CD4-positive, alpha-beta T cell treated with Interferon alpha-2 for 1 hour (primary cell): ENCODE results near the gene HTR2C.
"Not testable (repeated sequence)": the region's sequence is repeated elsewhere in the genome, so short reads cannot be mapped to it uniquely, and the experiment has no call there.

Experiments used
- DNase-seq, 2 donors: peaks; one replicate each; pipeline ENCODE4 v3.0.0-alpha.2; 2020 to 2022

Gene HTR2C

GRCh38 chrX:114715096-114715495 is 131.2 kb downstream of the HTR2C start:
- no peak for DNase-seq

DNA sequence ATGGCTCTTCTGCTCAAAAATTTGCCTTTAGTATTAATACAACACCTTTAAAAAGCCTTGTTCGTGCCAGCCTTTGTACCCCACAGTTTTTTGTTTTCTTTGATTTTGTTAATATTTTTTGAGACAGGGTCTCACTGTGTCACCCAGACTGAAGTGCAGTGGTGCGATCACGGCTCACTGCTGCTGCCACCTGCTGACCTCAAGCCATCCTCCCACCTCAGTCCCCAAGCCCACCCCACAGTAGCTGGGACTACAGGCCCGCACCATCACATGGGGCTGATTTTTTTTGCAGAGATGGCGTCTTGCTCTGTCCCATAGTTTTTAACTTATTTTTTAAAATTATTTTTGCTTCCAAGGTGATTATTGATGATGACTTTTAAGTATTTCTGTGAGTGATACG is 134.0 kb downstream of the HTR2C start:
- DNase-seq, result no peak

GRCh38 chrX:114766541-114766940 is 182.7 kb downstream of the HTR2C start:
- no peak for DNase-seq

GRCh38 chrX:114774691-114775090 is 190.8 kb downstream of the HTR2C start:
- DNase-seq, result no peak

GRCh38 chrX:114782925-114783324 is 199.0 kb downstream of the HTR2C start:
- DNase-seq, result no peak

GRCh38 chrX:114787061-114787460 is 203.2 kb downstream of the HTR2C start:
- DNase-seq, result no peak

DNA sequence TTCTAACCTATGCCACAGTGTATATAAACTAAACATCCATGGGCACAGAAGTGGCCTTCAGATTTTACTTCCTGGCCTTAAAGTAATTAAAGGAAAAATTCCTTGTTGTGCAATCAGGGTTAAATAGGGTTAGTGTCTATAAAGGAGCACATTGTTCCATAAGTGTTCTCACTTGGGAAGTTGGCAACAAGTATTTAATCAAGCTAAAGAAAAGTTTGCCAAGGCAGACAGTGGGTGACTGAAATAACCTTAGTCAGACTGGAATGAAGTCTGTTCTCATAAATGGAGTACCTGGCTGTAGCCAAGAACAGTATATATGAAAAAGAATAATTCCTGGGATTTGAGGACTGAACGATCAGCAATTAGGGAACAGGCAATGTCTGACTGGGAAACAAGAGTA is 213.6 kb downstream of the HTR2C start:
- DNase-seq, result no peak

DNA sequence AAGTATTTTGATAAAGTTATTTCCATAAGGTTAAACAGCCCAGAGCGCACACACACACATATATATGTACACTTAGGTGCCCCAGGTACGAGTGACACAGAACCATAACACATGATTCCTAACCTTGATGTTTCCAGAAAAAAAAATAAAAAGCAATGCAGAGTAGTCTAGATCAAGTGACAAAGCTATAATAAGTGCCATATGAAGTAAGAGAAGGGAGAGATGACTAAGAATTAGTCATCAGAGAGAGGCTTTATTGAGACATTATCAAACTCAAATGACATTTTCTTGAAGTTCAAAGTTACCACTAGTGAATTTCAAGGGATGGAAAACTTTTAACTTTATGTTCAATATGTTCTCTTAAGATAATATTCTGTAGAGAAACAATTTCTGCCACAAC is 215.0 kb downstream of the HTR2C start:
- DNase-seq, result no peak

- DNase-seq, result no peak
Observed at GRCh38 chrX:114800719-114801118, 216.8 kb downstream of the HTR2C start.

- DNase-seq, result no peak
Observed at GRCh38 chrX:114819509-114819908, 235.6 kb downstream of the HTR2C start.

- DNase-seq, result no peak
Observed at GRCh38 chrX:114841051-114841450, 257.2 kb downstream of the HTR2C start.

GRCh38 chrX:114842181-114842580 is 258.3 kb downstream of the HTR2C start:
- DNase-seq, result no peak

DNA sequence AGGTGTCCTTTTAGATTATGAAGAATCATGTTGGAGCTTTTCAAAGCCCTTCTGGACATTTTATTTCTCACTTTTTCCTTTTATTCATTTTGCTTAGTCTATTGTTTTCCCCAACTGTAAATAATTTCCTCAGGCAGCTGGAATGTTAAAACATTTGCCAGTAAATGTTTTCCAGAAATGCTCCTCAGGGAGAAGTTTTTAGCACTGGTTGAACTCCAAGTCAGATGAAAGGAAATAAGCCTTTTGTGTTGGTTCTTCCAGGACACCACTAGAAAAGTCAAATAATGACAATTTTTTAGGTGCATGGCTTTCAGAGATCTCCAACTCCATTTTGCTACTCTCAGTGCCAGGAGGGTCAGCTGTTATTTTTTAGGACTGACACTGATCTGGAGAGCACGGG is 305.6 kb downstream of the HTR2C start:
- no peak for DNase-seq

GRCh38 chrX:114903618-114904017 is 319.7 kb downstream of the HTR2C start:
- DNase-seq, result no peak

DNA sequence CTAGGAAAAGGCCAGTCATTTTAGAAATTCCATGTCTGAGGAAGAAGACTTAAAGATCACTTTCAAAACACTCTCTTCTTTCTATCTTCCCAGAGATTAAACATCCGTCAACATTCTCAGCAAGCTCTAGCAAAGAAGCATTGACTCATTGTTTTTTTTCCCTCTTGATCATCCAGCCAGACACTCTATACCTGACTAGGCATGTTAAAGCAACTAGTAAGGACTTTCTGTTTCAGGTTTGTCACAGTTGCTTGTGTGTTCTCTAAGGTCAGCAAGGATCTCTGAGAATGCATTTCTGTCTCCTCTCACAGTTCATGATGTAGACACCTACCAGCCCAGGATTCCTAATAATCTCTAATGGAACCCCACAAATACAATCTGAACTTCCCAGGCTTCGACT is 321.4 kb downstream of the HTR2C start:
- DNase-seq, result no peak

DNA sequence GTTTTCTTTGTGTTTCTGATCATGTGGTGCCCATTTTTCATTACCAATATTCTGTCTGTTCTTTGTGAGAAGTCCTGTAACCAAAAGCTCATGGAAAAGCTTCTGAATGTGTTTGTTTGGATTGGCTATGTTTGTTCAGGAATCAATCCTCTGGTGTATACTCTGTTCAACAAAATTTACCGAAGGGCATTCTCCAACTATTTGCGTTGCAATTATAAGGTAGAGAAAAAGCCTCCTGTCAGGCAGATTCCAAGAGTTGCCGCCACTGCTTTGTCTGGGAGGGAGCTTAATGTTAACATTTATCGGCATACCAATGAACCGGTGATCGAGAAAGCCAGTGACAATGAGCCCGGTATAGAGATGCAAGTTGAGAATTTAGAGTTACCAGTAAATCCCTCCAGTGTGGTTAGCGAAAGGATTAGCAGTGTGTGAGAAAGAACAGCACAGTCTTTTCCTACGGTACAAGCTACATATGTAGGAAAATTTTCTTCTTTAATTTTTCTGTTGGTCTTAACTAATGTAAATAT is 323.2 kb downstream of the HTR2C start:
- no peak for DNase-seq

- DNase-seq, result no peak
Observed at GRCh38 chrX:114924423-114924822, 340.5 kb downstream of the HTR2C start.

- no peak for DNase-seq
Observed at GRCh38 chrX:114924856-114925255, 341.0 kb downstream of the HTR2C start.

DNA sequence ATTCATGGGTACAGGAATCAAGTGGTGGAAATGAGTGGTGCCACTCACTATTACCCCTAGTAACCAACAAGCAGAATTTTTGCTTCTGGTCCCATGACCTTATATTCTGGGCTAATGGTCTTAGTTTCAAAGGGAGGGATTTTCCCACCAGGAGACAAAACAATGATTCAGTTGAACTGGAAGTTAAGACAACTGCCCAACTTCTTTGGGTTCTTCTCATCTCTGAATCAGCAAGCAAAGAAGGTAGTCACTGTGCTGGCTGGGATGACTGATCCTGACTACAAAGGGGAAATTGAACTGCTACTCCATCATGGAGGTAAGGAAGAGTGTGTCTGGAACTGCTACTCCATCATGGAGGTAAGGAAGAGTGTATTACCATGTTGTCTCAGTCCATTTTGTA is 346.3 kb downstream of the HTR2C start:
- no peak for DNase-seq

GRCh38 chrX:114932550-114932949 is 348.7 kb downstream of the HTR2C start:
- DNase-seq, result no peak

- DNase-seq, result not testable (repeated sequence)
Observed at GRCh38 chrX:114933291-114933690, 349.4 kb downstream of the HTR2C start.

GRCh38 chrX:114937090-114937489 is 353.2 kb downstream of the HTR2C start:
- not testable (repeated sequence) for DNase-seq

GRCh38 chrX:114952696-114953095 is 368.8 kb downstream of the HTR2C start:
- DNase-seq, result no peak
